ENCODE data around the gene LRRC61. TPM values are rescaled to one million over a fixed set of nuclear protein-coding genes. Genes with fewer than 3 reads are reported as not detected.
A peak's percentile ranks its signal among the peaks of the same experiment; 100 is the strongest.

The LRRC61 gene
- total RNA-seq, 1 donor from 2014 or later = 28.3 TPM

GRCh38 chr7:150365194-150365593, 42.0 kb downstream of the LRRC61 start:
- H3K4me3 Mint-ChIP-seq (ENCODE audit: low read depth) = no peak overlapping the region
- no peak for TF ChIP-seq CTCF (IDR thresholded peaks at IDR 0.05; ENCODE audit: unreplicated experiment)
- no peaks in the 10 kb centered on the region for H3K9me3 Mint-ChIP-seq (ENCODE audit: low read depth)
- peaks cover 17% of the 10 kb centered on the region for H3K4me1 Mint-ChIP-seq (ENCODE audit: low read depth)
- H3K36me3 Mint-ChIP-seq (ENCODE audit: insufficient read depth) = no peaks in the 10 kb centered on the region
- H3K27ac Mint-ChIP-seq = no peak overlapping the region
- DNase-seq (ENCODE audit: low spot score, unreplicated experiment) = no peak
- peaks cover 14% of the 10 kb centered on the region for H3K27me3 Mint-ChIP-seq

- no peak overlapping the region for H3K27ac Mint-ChIP-seq
- no peak for TF ChIP-seq CTCF (IDR thresholded peaks at IDR 0.05; ENCODE audit: unreplicated experiment)
These were observed 42.7 kb downstream of the LRRC61 start for GRCh38 chr7:150365673-150366398.

DNA sequence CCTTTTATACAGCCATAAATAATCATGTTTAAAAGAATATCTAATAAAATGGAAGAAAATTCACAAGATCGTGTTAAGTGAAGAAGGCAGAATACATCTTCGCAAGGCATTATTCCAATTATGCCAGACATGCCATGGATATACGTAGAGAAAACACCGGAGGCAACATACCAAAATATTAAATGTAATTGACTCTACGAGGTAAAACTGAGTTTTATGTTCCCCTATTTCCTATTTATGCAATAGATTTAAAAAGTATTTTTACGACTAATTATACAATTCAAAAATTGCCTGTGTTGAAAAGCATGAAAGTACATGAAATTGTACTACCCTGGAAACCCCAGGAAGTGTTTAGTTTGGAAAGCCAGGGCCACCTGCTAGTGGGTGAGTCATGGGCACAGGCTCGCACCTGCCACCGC, 44.5 kb downstream of the LRRC61 start:
- DNase-seq (ENCODE audit: low spot score, unreplicated experiment) = no peak
- H3K4me3 Mint-ChIP-seq (ENCODE audit: low read depth) = peak overlapping the region; percentile 77
- TF ChIP-seq CTCF (IDR thresholded peaks at IDR 0.05; ENCODE audit: unreplicated experiment) = no peak
- peaks cover 4% of the 10 kb centered on the region for H3K36me3 Mint-ChIP-seq (ENCODE audit: insufficient read depth)
- no peaks in the 10 kb centered on the region for H3K9me3 Mint-ChIP-seq (ENCODE audit: low read depth)
- peaks cover 23% of the 10 kb centered on the region for H3K4me1 Mint-ChIP-seq (ENCODE audit: low read depth)
- peaks cover 5% of the 10 kb centered on the region for H3K27me3 Mint-ChIP-seq
- peak overlapping the region; percentile 99 for H3K27ac Mint-ChIP-seq

More at GRCh38 chr7:150365673-150366398, 42.7 kb downstream of the LRRC61 start:
- no peak for DNase-seq (ENCODE audit: low spot score, unreplicated experiment)
- Mint-ChIP-seq H3K4me1 (ENCODE audit: low read depth) (peaks cover 23% of the 10 kb centered on the region), H3K36me3 (ENCODE audit: insufficient read depth) (peaks cover 4% of the 10 kb centered on the region), H3K9me3 (ENCODE audit: low read depth) (no peaks in the 10 kb centered on the region), H3K4me3 (ENCODE audit: low read depth) (no peak overlapping the region), H3K27me3 (peaks cover 14% of the 10 kb centered on the region)

- no peaks in the 10 kb centered on the region for H3K27me3 Mint-ChIP-seq
- H3K27ac Mint-ChIP-seq = peak within 1 kb of the TSS; percentile 100
- peaks cover 23% of the 10 kb centered on the region for H3K4me1 Mint-ChIP-seq (ENCODE audit: low read depth)
- H3K9me3 Mint-ChIP-seq (ENCODE audit: low read depth) = no peaks in the 10 kb centered on the region
- no peak for TF ChIP-seq CTCF (IDR thresholded peaks at IDR 0.05; ENCODE audit: unreplicated experiment)
- peaks cover 5% of the 10 kb centered on the region for H3K36me3 Mint-ChIP-seq (ENCODE audit: insufficient read depth)
- peak; percentile 93 for DNase-seq (ENCODE audit: low spot score, unreplicated experiment)
- peak within 1 kb of the TSS; percentile 98 for H3K4me3 Mint-ChIP-seq (ENCODE audit: low read depth)
These were observed 45.1 kb downstream of the LRRC61 start, which contains the start of gene REPIN1 for GRCh38 chr7:150368096-150368883. REPIN1 (plus strand) TSS chr7:150368822; CDS start chr7:150369712, 890 bp downstream.
